Right lobe of liver (tissue), 6 donors: ENCODE results near the gene TGFBR1. TPM values are rescaled to one million over a fixed set of nuclear protein-coding genes. Genes with fewer than 3 reads are reported as not detected.
A peak's percentile ranks its signal among the peaks of the same experiment; 100 is the strongest.

ENCODE experiments used
- ATAC-seq, 4 donors: fragments of 200-7000 bp; cut with Tn5 transposase; one replicate each; pipeline ENCODE4 v1.9.1; 2020; ENCODE audit warnings: mild to moderate bottlenecking in 4 of 4, moderate library complexity in 4 of 4
- DNase-seq, 3 donors: peaks; one replicate each; pipeline ENCODE4 v3.0.0-alpha.2; 2020
- H3K27ac ChIP-seq, 3 donors: fragments of 200-600 bp; one replicate each; pipeline ENCODE4 v1.8.0; 2022
- H3K27me3 ChIP-seq, 2 donors: fragments of 200-600 bp; one replicate each; pipeline ENCODE4 v1.8.0; 2022
- H3K36me3 ChIP-seq, 4 donors: fragments of 200-600 bp; sonication (generic) in 1 of 4; one replicate each; pipeline versions ENCODE4 v1.5.1 to v1.8.0; 2017 to 2022; ENCODE audit warnings: control low read depth in 1 of 4
- H3K4me1 ChIP-seq, 4 donors: fragments of 200-600 bp; sonication (generic) in 1 of 4; one replicate each; pipeline versions ENCODE4 v1.5.1 to v1.8.0; 2017 to 2022; ENCODE audit warnings: control low read depth in 1 of 4
- H3K4me3 ChIP-seq, 3 donors: fragments of 200-600 bp; one replicate each; pipeline ENCODE4 v1.8.0; 2022
- H3K9me3 ChIP-seq, 4 donors: fragments of 200-600 bp; sonication (generic) in 1 of 4; one replicate each; pipeline versions ENCODE4 v1.5.1 to v1.8.0; 2017 to 2022; ENCODE audit warnings: control low read depth in 1 of 4
- CTCF ChIP-seq, 4 donors: fragments of 200-600 bp in 3 of 4; fragments of 450-650 bp in 1 of 4; IDR thresholded peaks; one replicate each; pipeline versions ENCODE4 v1.5.1 to v1.8.0; 2016 to 2022; ENCODE audit warnings: antibody characterized with exemption in 4 of 4, mild to moderate bottlenecking in 2 of 4
- POLR2A ChIP-seq: fragments of 450-650 bp; IDR thresholded peaks from one replicate; pipeline ENCODE4 v1.6.1; 2017; ENCODE audit warnings: antibody characterized with exemption, mild to moderate bottlenecking
- WGBS: methylation state at CpG from one replicate; pipeline ENCODE4 v1.1.6; 2018; ENCODE audit warnings: low coverage, low lambda C conversion rate; ENCODE audit not compliant: insufficient coverage; ENCODE audit errors: missing lambda C conversion rate; 5-methylcytosine and 5-hydroxymethylcytosine counted together
- intact Hi-C, 2 donors: fragments of 100-400 bp; cut with DNase I; formaldehyde crosslinking; loops; one replicate each; pipeline versions ENCODE4 v1.11.2 to v1.14.1; 2022
- total RNA-seq, 6 experiments: library from RNA; depleted of rRNA in 2 of 6; stranded (reverse); fragments of >200 nt in 2 of 6; fragmentation: NEBNext Ultra II Directional in 3 of 6; extraction: Animal tissue kit (Norgen Biotek cat#: 25700) in 3 of 6; gene quantifications; one replicate each; pipeline versions ENCODE4 v1.1.0 to v1.2.4, GENCODE V29; 2016 to 2023
- donor health status: DM: no; HTN: yes; CAD: no.
- donor health status: DM: no; HTN: no; CAD: no.
- donor health status: DM: no; HTN: no; CAD: no.
- donor health status: DM: no; HTN: yes; CAD: no.
- donor health status: DM: no; HTN: yes; CAD: no.

TGFBR1 gene
- total RNA-seq, 6 experiments from 2014 or later, result 9.6 to 26.4 (median 13.4) TPM

GRCh38 chr9:99183616-99184015 is 78.7 kb downstream of the TGFBR1 start:
- Histone ChIP-seq H3K4me3 (no peak overlapping the region), H3K9me3 (no peaks in the 10 kb centered on the region), H3K4me1 (no peaks in the 10 kb centered on the region), H3K36me3 (no peaks in the 10 kb centered on the region), H3K27ac (no peak overlapping the region), H3K27me3 (no peaks in the 10 kb centered on the region)
- intact Hi-C loops, result no loop called here
- WGBS, result 71% methylated on average over 2 of the region's 3 CpGs
- no peak for ATAC-seq
- TF ChIP-seq POLR2A, result no peak
- no peak for TF ChIP-seq CTCF (IDR thresholded peaks at IDR 0.05)
- no peak for DNase-seq

DNA sequence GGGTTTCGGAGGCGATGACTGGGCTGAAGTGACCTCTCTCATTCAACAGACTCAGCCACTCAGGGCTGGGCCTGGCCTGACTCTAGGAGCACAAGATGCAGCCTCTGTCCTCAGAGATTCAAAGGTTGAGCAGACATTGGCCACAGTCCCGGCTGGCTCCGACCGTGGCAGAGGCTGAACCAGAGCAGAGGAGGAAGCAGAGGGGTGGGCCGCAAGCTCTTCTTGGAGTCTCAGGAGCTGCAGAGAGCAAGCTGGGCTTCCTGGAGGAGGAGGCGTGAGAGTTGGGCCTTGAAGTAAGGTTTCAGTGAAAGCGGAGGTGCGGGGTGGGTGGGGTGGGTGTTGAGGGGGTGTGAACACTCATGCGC is 79.2 kb downstream of the TGFBR1 start:
- Histone ChIP-seq H3K4me1 (no peaks in the 10 kb centered on the region), H3K27ac (no peak overlapping the region), H3K4me3 (no peak overlapping the region), H3K27me3 (no peaks in the 10 kb centered on the region), H3K9me3 (no peaks in the 10 kb centered on the region), H3K36me3 (no peaks in the 10 kb centered on the region)
- DNase-seq, result peak; percentile 24 to 57 (median 56)
- intact Hi-C loops, result no loop called here
- WGBS, result 40% methylated on average over 5 of the region's 10 CpGs
- peak; percentile 4 to 27 (median 23) for ATAC-seq
- TF ChIP-seq POLR2A (no peak), CTCF (IDR thresholded peaks at IDR 0.05) (no peak)

DNA sequence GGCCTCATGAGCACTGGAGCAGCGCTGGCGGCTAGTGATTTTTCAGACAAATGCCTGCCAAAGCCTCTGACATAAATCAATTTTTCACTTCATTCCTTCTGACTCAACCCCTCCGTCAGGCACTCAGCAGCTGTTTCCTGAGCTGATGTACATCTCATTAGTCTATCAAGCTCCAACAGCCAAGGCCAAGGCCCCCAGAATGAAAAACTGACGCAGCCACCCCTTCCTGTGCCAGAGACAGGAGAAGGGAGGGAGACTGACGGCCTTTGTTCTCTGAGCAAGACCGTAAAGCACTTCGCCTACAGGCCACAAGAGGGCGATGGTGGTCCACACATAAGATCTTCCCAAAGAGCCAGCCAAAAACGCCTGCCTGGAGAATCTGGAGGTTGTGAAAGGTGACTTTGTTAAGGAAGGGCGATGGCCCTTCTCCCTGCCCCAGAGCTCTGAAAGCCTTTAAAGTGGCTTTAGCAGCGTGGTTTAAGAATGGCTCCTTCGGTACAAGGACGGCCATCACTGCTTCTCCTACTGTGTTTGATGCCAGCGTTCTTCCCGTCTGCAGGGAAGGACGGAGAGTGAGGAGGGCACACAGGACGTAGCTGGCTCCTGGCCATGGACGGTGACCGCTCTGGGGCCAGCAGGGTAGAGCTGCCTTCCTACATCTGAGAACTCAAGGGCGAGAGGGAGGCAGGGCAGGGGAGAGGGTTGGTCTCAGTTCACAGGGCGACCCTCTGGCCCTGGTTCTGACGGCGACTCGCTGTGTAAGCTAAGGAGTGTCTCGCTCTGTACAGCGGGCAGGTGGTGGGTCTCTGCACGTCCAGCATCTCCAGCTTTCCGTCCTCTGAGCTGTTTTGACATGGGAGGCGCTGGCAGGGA is 79.8 kb downstream of the TGFBR1 start:
- WGBS, result 18% methylated on average over 21 of the region's 29 CpGs
- Histone ChIP-seq H3K27me3 (no peaks in the 10 kb centered on the region), H3K9me3 (no peaks in the 10 kb centered on the region), H3K4me1 (no peaks in the 10 kb centered on the region), H3K4me3 (no peak overlapping the region), H3K27ac (no peak overlapping the region), H3K36me3 (no peaks in the 10 kb centered on the region)
- DNase-seq (peak; percentile 77 to 84 (median 83)), ATAC-seq (peak; percentile 96 to 99 (median 98))
- intact Hi-C loops, result no loop called here
- TF ChIP-seq CTCF (IDR thresholded peaks at IDR 0.05) (peak; percentile 89 to 96 (median 92)), POLR2A (no peak)

DNA sequence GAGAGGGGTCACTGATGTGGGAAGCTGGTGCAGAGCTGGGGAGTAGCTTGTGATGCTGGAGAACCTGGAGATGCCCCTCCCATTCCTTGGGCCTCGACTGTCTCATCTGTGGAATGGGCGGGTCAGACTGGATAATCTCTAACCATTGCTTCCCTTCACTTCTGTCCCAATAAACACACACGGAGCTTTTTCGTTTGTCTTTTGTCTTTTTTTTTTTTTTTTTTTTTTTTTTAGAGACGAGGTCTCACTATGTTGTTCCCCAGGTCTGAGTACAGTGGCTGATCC is 80.4 kb downstream of the TGFBR1 start:
- intact Hi-C loops, result no loop called here
- no peak for TF ChIP-seq POLR2A
- no peak for TF ChIP-seq CTCF (IDR thresholded peaks at IDR 0.05)
- Histone ChIP-seq H3K4me3 (no peak overlapping the region), H3K4me1 (no peaks in the 10 kb centered on the region), H3K9me3 (no peaks in the 10 kb centered on the region), H3K36me3 (no peaks in the 10 kb centered on the region), H3K27me3 (no peaks in the 10 kb centered on the region), H3K27ac (no peak overlapping the region)
- ATAC-seq (no peak), DNase-seq (no peak)
- WGBS, result 16% methylated on average over 3 of the region's 5 CpGs
